HCT116 (cell line): ENCODE results near the gene SSX7.
"Not testable (repeated sequence)": the region's sequence is repeated elsewhere in the genome, so short reads cannot be mapped to it uniquely, and the experiment has no call there.

Experiments
- CEBPB ChIP-seq: IDR thresholded peaks from 2 replicates; pipeline ENCODE4 v1.6.1; 2012; ENCODE audit warnings: low read depth
- CTCF ChIP-seq, 3 experiments: fragments of 200-600 bp in 1 of 3; sonication (generic) in 1 of 3; IDR thresholded peaks in 2 of 3; conservative IDR thresholded peaks in 1 of 3; 2 replicates each; pipeline ENCODE4 v1.5.1; 2012 to 2017; ENCODE audit warnings: low read depth in 2 of 3, low read length in 2 of 3, antibody characterized with exemption in 1 of 3, borderline replicate concordance in 1 of 3, control low read depth in 1 of 3, mild to moderate bottlenecking in 1 of 3, mixed read lengths in 1 of 3, mixed run types in 1 of 3, moderate library complexity in 1 of 3; ENCODE audit not compliant: insufficient read depth in 1 of 3
- EZH2 ChIP-seq: fragments of 200-600 bp; sonication (generic); IDR thresholded peaks from 2 replicates; pipeline ENCODE4 v1.6.1; 2017; ENCODE audit warnings: antibody characterized with exemption, mixed run types
- EZH2phosphoT487 ChIP-seq: fragments of 200-600 bp; IDR thresholded peaks from 2 replicates; pipeline ENCODE4 v1.6.1; 2018; ENCODE audit warnings: antibody characterized with exemption, borderline replicate concordance
- POLR2A ChIP-seq: IDR thresholded peaks from 2 replicates; pipeline ENCODE4 v1.7.0; 2011; ENCODE audit warnings: borderline replicate concordance; ENCODE audit not compliant: insufficient read depth, insufficient read length; ENCODE audit errors: extremely low read depth
- POLR2AphosphoS5 ChIP-seq: IDR thresholded peaks from 2 replicates; pipeline ENCODE4 v1.6.1; 2011; ENCODE audit warnings: mild to moderate bottlenecking, low read depth, low read length, moderate library complexity
- SIN3A ChIP-seq: IDR thresholded peaks from 2 replicates; pipeline ENCODE4 v1.6.1; 2012; ENCODE audit warnings: low read depth

DNA sequence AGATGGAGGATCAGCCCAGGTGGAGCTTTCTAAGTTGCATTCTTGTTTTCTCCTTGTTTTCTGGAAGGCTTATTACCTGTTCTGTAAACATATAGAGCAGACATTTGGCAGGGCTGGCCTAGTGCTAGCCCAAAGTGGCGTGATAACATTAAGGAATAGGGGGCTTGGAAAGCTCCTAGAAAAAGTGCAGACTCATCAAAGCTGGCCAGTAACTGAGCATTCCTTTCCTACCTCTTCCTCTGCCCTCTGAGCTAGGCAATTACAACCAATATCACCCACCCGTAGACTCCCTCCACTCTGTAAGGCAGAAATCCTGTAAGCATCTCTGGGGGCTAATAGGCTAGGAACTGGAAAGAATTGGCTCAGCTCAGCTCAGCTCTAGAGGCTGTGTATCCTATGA is 7.5 kb upstream of the SSX7 start:
- not testable (repeated sequence) for TF ChIP-seq EZH2phosphoT487; CTCF (IDR thresholded peaks at IDR 0.05 in 2 of 3, conservative IDR thresholded peaks at IDR 0.05 in 1 of 3; ENCODE audit: borderline replicate concordance in 1 of 3, insufficient read depth in 1 of 3, low read depth in 2 of 3, low read length in 2 of 3); POLR2AphosphoS5; CEBPB; SIN3A; POLR2A; EZH2
